ENCODE data around the gene PANK3.
A peak's percentile ranks its signal among the peaks of the same experiment; 100 is the strongest.
"Not testable (repeated sequence)": the region's sequence is repeated elsewhere in the genome, so short reads cannot be mapped to it uniquely, and the experiment has no call there.

The PANK3 gene

GRCh38 chr5:168583742-168584482, 4.7 kb upstream of the PANK3 start:
- Histone ChIP-seq H3K79me1 (ENCODE audit: low read depth, low read length) (no peaks in the 10 kb centered on the region), H3K4ac (ENCODE audit: low read length) (no peak overlapping the region), H2AK5ac (ENCODE audit: low read depth, low read length) (no peak overlapping the region), H2BK120ac (ENCODE audit: low read depth, low read length) (no peak overlapping the region), H2AFZ (ENCODE audit: low read length) (no peak overlapping the region), H4K8ac (ENCODE audit: low read depth, low read length) (no peak overlapping the region), H3K27me3 (ENCODE audit: control insufficient read depth in 3 of 3, insufficient read depth in 3 of 3, low read depth in 1 of 3, low read length in 3 of 3) (peaks cover 0 to 2% (median 0%) of the 10 kb centered on the region in 3 experiments), H3K4me1 (ENCODE audit: control insufficient read depth in 2 of 2, insufficient read depth in 1 of 2, low read depth in 1 of 2, low read length in 2 of 2) (peaks cover 4 to 5% of the 10 kb centered on the region in 2 donors), H3K36me3 (replicated peaks in 1 of 2; ENCODE audit: control insufficient read depth in 2 of 2, insufficient read depth in 2 of 2, low read length in 2 of 2) (no peaks in the 10 kb centered on the region), H3K9ac (ENCODE audit: low read depth, low read length, poor library complexity) (no peak overlapping the region), H3K4me3 (ENCODE audit: low read length in 2 of 2) (no peak overlapping the region), H2BK12ac (ENCODE audit: low read length) (no peak overlapping the region), H3K9me3 (replicated peaks in 1 of 2; ENCODE audit: control insufficient read depth in 2 of 2, insufficient read depth in 1 of 2, low read depth in 1 of 2, low read length in 2 of 2) (no peaks in the 10 kb centered on the region), H4K91ac (ENCODE audit: low read depth, low read length, poor library complexity) (no peak overlapping the region), H3K27ac (replicated peaks; ENCODE audit: low read length) (no peak overlapping the region), H3K14ac (ENCODE audit: low read length) (no peak overlapping the region), H3K18ac (ENCODE audit: low read length) (no peak overlapping the region), H3K23ac (ENCODE audit: low read depth, low read length, poor library complexity) (no peak overlapping the region), H2BK5ac (ENCODE audit: low read length) (no peak overlapping the region), H3K4me2 (ENCODE audit: insufficient read depth, low read length, poor library complexity, severe bottlenecking) (no peak overlapping the region), H2BK15ac (ENCODE audit: low read length) (no peak overlapping the region)
- no CpG with 5 or more reads among the region's 2 CpGs for WGBS, 2 donors (ENCODE audit: extremely low coverage in 2 of 2, insufficient read length in 2 of 2, insufficient replicate concordance in 1 of 2)
- no peak for DNase-seq (ENCODE audit: low spot score)

DNA sequence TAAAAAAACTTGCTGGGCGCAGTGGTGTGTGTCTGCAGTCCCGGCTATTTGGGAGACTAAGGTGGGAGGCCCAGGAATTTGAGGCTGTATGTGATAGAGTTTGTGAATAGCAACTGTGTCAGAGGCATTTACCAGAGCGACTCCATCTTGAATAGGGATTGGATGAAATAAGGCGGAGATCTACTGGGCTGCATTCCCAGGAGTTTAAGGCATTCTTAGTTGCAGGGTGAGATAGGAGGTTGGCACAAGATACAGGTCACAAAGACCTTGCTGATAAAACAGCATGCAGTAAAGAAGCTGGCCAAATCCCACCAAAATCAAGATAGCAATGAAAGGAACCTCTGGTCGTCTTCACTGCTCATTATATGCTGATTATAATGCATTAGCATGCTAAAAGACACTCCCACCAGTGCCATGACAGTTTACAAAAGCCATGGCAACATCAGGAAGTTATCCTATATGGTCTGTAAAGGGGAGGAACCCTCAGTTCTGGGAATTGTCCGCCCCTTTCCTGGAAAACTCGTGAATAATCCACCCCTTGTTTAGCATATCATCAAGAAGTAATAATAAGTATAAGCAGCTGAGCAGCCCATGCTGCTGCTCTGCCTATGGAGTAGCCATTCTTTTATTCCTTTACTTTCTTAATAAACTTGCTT, 1.8 kb upstream of the PANK3 start:
- H3K27me3 ChIP-seq (ENCODE audit: control insufficient read depth in 3 of 3, insufficient read depth in 3 of 3, low read depth in 1 of 3, low read length in 3 of 3); H2BK12ac ChIP-seq (ENCODE audit: low read length); H2BK5ac ChIP-seq (ENCODE audit: low read length); H2AK5ac ChIP-seq (ENCODE audit: low read depth, low read length); H2AFZ ChIP-seq (ENCODE audit: low read length); H4K8ac ChIP-seq (ENCODE audit: low read depth, low read length); H3K14ac ChIP-seq (ENCODE audit: low read length); H3K23ac ChIP-seq (ENCODE audit: low read depth, low read length, poor library complexity); H3K27ac ChIP-seq (replicated peaks; ENCODE audit: low read length); H2BK15ac ChIP-seq (ENCODE audit: low read length); H3K4me2 ChIP-seq (ENCODE audit: insufficient read depth, low read length, poor library complexity, severe bottlenecking); H3K18ac ChIP-seq (ENCODE audit: low read length); H3K79me1 ChIP-seq (ENCODE audit: low read depth, low read length); H3K4ac ChIP-seq (ENCODE audit: low read length); H2BK120ac ChIP-seq (ENCODE audit: low read depth, low read length); H3K4me3 ChIP-seq (ENCODE audit: low read length in 2 of 2); DNase-seq (ENCODE audit: low spot score); H3K9ac ChIP-seq (ENCODE audit: low read depth, low read length, poor library complexity); H4K91ac ChIP-seq (ENCODE audit: low read depth, low read length, poor library complexity): not testable (repeated sequence)
- Histone ChIP-seq H3K36me3 (replicated peaks in 1 of 2; ENCODE audit: control insufficient read depth in 2 of 2, insufficient read depth in 2 of 2, low read length in 2 of 2) (peaks cover 0 to 22% of the 10 kb centered on the region in 2 donors), H3K4me1 (ENCODE audit: control insufficient read depth in 2 of 2, insufficient read depth in 1 of 2, low read depth in 1 of 2, low read length in 2 of 2) (peaks cover 5 to 13% of the 10 kb centered on the region in 2 donors), H3K9me3 (replicated peaks in 1 of 2; ENCODE audit: control insufficient read depth in 2 of 2, insufficient read depth in 1 of 2, low read depth in 1 of 2, low read length in 2 of 2) (peaks cover 0 to 10% of the 10 kb centered on the region in 2 donors)
- no CpG with 5 or more reads among the region's 7 CpGs for WGBS, 2 donors (ENCODE audit: extremely low coverage in 2 of 2, insufficient read length in 2 of 2, insufficient replicate concordance in 1 of 2)

DNA sequence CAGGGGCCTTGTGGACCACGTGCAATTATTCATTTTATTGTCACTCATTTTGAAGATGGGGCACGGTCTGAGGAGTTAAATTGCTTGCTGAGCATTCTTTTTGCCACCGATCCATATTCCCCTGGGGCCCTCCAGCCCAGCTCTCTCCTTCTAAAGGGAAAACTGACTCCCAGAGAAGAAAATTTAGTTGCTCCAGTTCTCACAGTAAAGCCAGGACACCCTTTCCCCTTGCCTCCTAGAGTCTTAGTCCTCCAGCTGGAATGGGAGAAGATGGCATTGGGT, 1.0 kb upstream of the PANK3 start:
- Histone ChIP-seq H2BK15ac (ENCODE audit: low read length) (no peak overlapping the region), H3K4ac (ENCODE audit: low read length) (no peak overlapping the region), H2BK12ac (ENCODE audit: low read length) (no peak overlapping the region), H3K18ac (ENCODE audit: low read length) (no peak overlapping the region), H3K9ac (ENCODE audit: low read depth, low read length, poor library complexity) (no peak overlapping the region), H3K14ac (ENCODE audit: low read length) (no peak overlapping the region), H4K91ac (ENCODE audit: low read depth, low read length, poor library complexity) (no peak overlapping the region), H4K8ac (ENCODE audit: low read depth, low read length) (no peak overlapping the region), H3K27ac (replicated peaks; ENCODE audit: low read length) (peak overlapping the region; percentile 84), H2AK5ac (ENCODE audit: low read depth, low read length) (no peak overlapping the region), H3K4me1 (ENCODE audit: control insufficient read depth in 2 of 2, insufficient read depth in 1 of 2, low read depth in 1 of 2, low read length in 2 of 2) (peaks cover 5 to 13% of the 10 kb centered on the region in 2 donors), H3K9me3 (replicated peaks in 1 of 2; ENCODE audit: control insufficient read depth in 2 of 2, insufficient read depth in 1 of 2, low read depth in 1 of 2, low read length in 2 of 2) (peaks cover 0 to 18% of the 10 kb centered on the region in 2 donors), H3K79me1 (ENCODE audit: low read depth, low read length) (no peaks in the 10 kb centered on the region), H3K4me2 (ENCODE audit: insufficient read depth, low read length, poor library complexity, severe bottlenecking) (no peak overlapping the region), H3K4me3 (ENCODE audit: low read length in 2 of 2) (peak overlapping the region; percentile 70 to 98), H3K23ac (ENCODE audit: low read depth, low read length, poor library complexity) (no peak overlapping the region), H2BK5ac (ENCODE audit: low read length) (no peak overlapping the region), H2AFZ (ENCODE audit: low read length) (peak overlapping the region; percentile 52), H2BK120ac (ENCODE audit: low read depth, low read length) (no peak overlapping the region), H3K27me3 (ENCODE audit: control insufficient read depth in 3 of 3, insufficient read depth in 3 of 3, low read depth in 1 of 3, low read length in 3 of 3) (no peaks in the 10 kb centered on the region), H3K36me3 (replicated peaks in 1 of 2; ENCODE audit: control insufficient read depth in 2 of 2, insufficient read depth in 2 of 2, low read length in 2 of 2) (peaks cover 0 to 30% of the 10 kb centered on the region in 2 donors)
- no CpG with 5 or more reads among the region's 3 CpGs for WGBS, 2 donors (ENCODE audit: extremely low coverage in 2 of 2, insufficient read length in 2 of 2, insufficient replicate concordance in 1 of 2)
- DNase-seq (ENCODE audit: low spot score): no peak

DNA sequence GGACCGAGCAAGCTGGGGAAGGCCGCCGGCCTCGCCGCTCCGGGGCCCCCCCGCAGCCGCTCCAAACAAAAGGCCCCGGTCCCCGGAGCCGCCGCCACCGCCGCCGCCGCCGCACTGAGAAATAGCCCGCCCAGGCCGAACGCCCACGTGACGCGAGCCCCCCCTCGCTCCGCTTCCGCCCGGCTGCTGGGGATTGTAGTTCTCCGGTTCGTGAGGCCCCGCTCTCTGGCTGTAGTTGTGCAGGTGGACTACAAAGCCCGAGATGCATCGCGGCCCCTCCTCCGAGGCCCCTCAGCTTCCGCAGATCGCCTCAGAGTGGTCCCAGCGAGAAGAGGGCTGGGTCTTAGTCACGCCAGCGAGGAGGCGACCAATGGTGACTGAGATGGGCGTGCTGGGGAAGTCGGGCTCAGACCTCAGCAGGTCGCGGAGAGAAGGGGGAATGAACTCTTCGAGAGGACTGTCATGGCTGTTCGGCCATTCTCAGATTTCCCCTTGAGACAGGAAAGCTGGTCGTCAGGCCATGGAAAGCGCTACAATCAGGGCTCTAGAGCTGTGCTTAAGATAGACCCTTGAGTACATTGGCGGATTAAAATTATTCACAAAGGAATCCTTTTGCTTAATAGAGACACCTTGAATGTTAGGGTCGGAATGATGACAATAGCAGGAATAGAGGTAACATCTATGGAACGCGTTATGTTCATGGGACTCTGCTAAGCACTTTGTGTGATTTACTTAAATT, 489 bp upstream of the PANK3 start:
- H3K18ac ChIP-seq (ENCODE audit: low read length): peak overlapping the region; percentile 98
- peaks cover 0 to 35% of the 10 kb centered on the region in 2 donors for H3K36me3 ChIP-seq (replicated peaks in 1 of 2; ENCODE audit: control insufficient read depth in 2 of 2, insufficient read depth in 2 of 2, low read length in 2 of 2)
- H3K4ac ChIP-seq (ENCODE audit: low read length): no peak overlapping the region
- peak overlapping the region; percentile 98 to 99 for H3K4me3 ChIP-seq (ENCODE audit: low read length in 2 of 2)
- peak overlapping the region; percentile 93 for H2BK5ac ChIP-seq (ENCODE audit: low read length)
- WGBS, 2 donors (ENCODE audit: extremely low coverage in 2 of 2, insufficient read length in 2 of 2, insufficient replicate concordance in 1 of 2): no CpG with 5 or more reads among the region's 52 CpGs
- no peak overlapping the region for H4K91ac ChIP-seq (ENCODE audit: low read depth, low read length, poor library complexity)
- H3K23ac ChIP-seq (ENCODE audit: low read depth, low read length, poor library complexity): peak overlapping the region; percentile 86
- peak overlapping the region; percentile 95 for H3K27ac ChIP-seq (replicated peaks; ENCODE audit: low read length)
- peak overlapping the region; percentile 53 for H3K4me2 ChIP-seq (ENCODE audit: insufficient read depth, low read length, poor library complexity, severe bottlenecking)
- no peak overlapping the region for H2AK5ac ChIP-seq (ENCODE audit: low read depth, low read length)
- H2BK12ac ChIP-seq (ENCODE audit: low read length): no peak overlapping the region
- H3K79me1 ChIP-seq (ENCODE audit: low read depth, low read length): no peaks in the 10 kb centered on the region
- peak; percentile 97 for DNase-seq (ENCODE audit: low spot score)
- H3K9me3 ChIP-seq (replicated peaks in 1 of 2; ENCODE audit: control insufficient read depth in 2 of 2, insufficient read depth in 1 of 2, low read depth in 1 of 2, low read length in 2 of 2): peaks cover 0 to 23% of the 10 kb centered on the region in 2 donors
- H4K8ac ChIP-seq (ENCODE audit: low read depth, low read length): no peak overlapping the region
- H3K9ac ChIP-seq (ENCODE audit: low read depth, low read length, poor library complexity): no peak overlapping the region
- H3K27me3 ChIP-seq (ENCODE audit: control insufficient read depth in 3 of 3, insufficient read depth in 3 of 3, low read depth in 1 of 3, low read length in 3 of 3): no peaks in the 10 kb centered on the region
- no peak overlapping the region for H2BK120ac ChIP-seq (ENCODE audit: low read depth, low read length)
- peaks cover 5 to 13% of the 10 kb centered on the region in 2 donors for H3K4me1 ChIP-seq (ENCODE audit: control insufficient read depth in 2 of 2, insufficient read depth in 1 of 2, low read depth in 1 of 2, low read length in 2 of 2)
- no peak overlapping the region for H3K14ac ChIP-seq (ENCODE audit: low read length)
- H2BK15ac ChIP-seq (ENCODE audit: low read length): peak overlapping the region; percentile 90
- peak overlapping the region; percentile 87 for H2AFZ ChIP-seq (ENCODE audit: low read length)
